MCF 10A (cell line): ENCODE results near the gene QKI. TPM values are rescaled to one million over a fixed set of nuclear protein-coding genes. Genes with fewer than 3 reads are reported as not detected.

Experiments
- BruUV-seq: library from RNA; stranded (reverse); fragments of 400-500 nt; replicated peaks from 2 replicates; lab custom pipeline; 2021; lab: Mats Ljungman, UMichigan
- CTCF ChIA-PET: fragments of 300-600 bp; sonication (Branson Sonifier 250); formaldehyde crosslinking; extraction: SDS; loops from one replicate; lab custom pipeline; 2021; ENCODE audit warnings: antibody characterized with exemption, inconsistent platforms; lab: Yijun Ruan, JAX
- POLR2A ChIA-PET: fragments of 300-600, 350-650 bp; sonication (Branson Sonifier 250); formaldehyde crosslinking; extraction: SDS; loops from one replicate; lab custom pipeline; 2020; ENCODE audit warnings: antibody characterized with exemption, inconsistent platforms; lab: Yijun Ruan, JAX
- DNase-seq: peaks from one replicate; pipeline ENCODE4 v3.0.0-alpha.2; 2018; ENCODE audit not compliant: unreplicated experiment
- H3K27ac Mint-ChIP-seq: one replicate; pipeline ENCODE4 v1.8.0; 2022; ENCODE audit warnings: mild to moderate bottlenecking, low read depth, mixed read lengths; ENCODE audit not compliant: unreplicated experiment
- H3K27me3 Mint-ChIP-seq: one replicate; pipeline ENCODE4 v1.8.0; 2022; ENCODE audit warnings: mixed read lengths; ENCODE audit not compliant: insufficient read depth, unreplicated experiment
- H3K36me3 Mint-ChIP-seq: one replicate; pipeline ENCODE4 v1.8.0; 2022; ENCODE audit warnings: mild to moderate bottlenecking, moderate library complexity, mixed read lengths; ENCODE audit not compliant: insufficient read depth, unreplicated experiment
- H3K4me1 Mint-ChIP-seq: one replicate; pipeline ENCODE4 v1.8.0; 2022; ENCODE audit warnings: mixed read lengths; ENCODE audit not compliant: insufficient read depth, unreplicated experiment
- H3K4me3 Mint-ChIP-seq: one replicate; pipeline ENCODE4 v1.8.0; 2022; ENCODE audit warnings: mild to moderate bottlenecking, moderate library complexity, mixed read lengths; ENCODE audit not compliant: unreplicated experiment
- H3K9me3 Mint-ChIP-seq: one replicate; pipeline ENCODE4 v1.8.0; 2022; ENCODE audit warnings: mixed read lengths; ENCODE audit not compliant: unreplicated experiment
- intact Hi-C: fragments of 100-400 bp; cut with micrococcal nuclease; formaldehyde crosslinking; loops from 2 replicates; pipeline ENCODE4 v1.14.1; 2022
- total RNA-seq: library from RNA; stranded (reverse); gene quantifications from 2 replicates; pipeline ENCODE4 v1.2.3, GENCODE V29; 2022
- TF ChIP-seq, protein P1 (sequence below): fragments of 200-600 bp; IDR thresholded peaks from one replicate; pipeline ENCODE4 v1.8.0; 2022; ENCODE audit warnings: antibody characterized with exemption, mild to moderate bottlenecking; ENCODE audit not compliant: unreplicated experiment

QKI gene
- total RNA-seq, 1 experiment from 2014 or later, result 272 TPM

DNA sequence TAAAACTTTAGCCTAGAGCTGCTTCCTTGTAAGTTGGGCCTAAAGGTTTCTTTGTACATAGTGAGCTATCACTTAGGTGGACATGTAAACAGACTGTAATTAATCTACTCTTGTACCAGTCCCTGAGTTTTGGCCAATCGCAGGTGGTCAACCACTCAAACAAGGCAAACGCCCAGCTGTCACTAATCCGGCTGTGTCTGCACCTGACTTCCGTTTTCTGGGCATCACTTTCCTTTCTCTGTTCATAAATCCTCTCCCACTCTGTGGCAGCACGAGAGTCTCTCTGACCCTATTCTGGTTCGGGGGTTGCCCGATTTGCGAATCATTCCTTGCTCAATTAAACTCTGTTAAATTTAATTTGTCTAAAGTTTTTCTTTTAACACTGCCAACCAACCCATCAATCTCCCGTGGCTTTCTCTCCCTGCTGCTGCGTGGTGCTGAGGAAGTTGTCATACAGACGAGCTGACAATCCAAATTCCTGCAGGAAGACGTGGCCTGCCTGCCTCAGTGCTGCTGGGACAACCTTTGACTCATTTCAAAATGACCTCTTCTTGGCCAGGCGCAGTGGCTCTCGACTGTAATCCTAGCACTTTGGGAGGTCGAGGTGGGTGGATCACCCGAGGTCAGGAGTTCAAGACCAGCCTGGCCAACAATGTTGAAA lies 206.3 kb downstream of the QKI start:
- no peak overlapping the region for H3K27ac Mint-ChIP-seq
- no peaks in the 10 kb centered on the region for H3K36me3 Mint-ChIP-seq
- peaks cover 14% of the 10 kb centered on the region for H3K9me3 Mint-ChIP-seq
- H3K27me3 Mint-ChIP-seq, result no peaks in the 10 kb centered on the region
- TF ChIP-seq, protein P1, sequence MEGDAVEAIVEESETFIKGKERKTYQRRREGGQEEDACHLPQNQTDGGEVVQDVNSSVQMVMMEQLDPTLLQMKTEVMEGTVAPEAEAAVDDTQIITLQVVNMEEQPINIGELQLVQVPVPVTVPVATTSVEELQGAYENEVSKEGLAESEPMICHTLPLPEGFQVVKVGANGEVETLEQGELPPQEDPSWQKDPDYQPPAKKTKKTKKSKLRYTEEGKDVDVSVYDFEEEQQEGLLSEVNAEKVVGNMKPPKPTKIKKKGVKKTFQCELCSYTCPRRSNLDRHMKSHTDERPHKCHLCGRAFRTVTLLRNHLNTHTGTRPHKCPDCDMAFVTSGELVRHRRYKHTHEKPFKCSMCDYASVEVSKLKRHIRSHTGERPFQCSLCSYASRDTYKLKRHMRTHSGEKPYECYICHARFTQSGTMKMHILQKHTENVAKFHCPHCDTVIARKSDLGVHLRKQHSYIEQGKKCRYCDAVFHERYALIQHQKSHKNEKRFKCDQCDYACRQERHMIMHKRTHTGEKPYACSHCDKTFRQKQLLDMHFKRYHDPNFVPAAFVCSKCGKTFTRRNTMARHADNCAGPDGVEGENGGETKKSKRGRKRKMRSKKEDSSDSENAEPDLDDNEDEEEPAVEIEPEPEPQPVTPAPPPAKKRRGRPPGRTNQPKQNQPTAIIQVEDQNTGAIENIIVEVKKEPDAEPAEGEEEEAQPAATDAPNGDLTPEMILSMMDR, result no peak
- ChIA-PET CTCF (no interaction called here), POLR2A (no interaction called here)
- no peak for DNase-seq
- no peaks in the 10 kb centered on the region for H3K4me1 Mint-ChIP-seq
- no TSS peak for BruUV-seq
- H3K4me3 Mint-ChIP-seq, result no peak overlapping the region
- intact Hi-C loops, result no loop called here

DNA sequence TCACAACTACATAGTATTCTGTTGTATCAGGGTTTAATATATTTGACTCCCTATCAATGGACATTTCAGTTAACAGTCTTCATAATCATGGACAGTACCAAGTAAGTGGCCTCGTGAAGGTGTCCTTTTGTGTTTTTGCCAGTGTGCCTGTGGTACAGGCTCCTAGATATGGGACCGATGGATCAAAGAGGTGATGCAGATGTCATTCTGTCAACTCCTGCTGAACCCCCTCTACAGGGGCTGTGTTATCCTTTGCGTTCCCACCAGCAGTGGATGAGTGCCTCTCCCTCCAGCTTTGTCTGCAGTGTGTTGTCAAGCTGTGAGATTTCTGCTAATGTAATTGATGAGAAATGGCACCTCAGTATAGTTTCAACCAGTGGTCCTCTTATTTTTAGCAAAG lies 210.7 kb downstream of the QKI start:
- CTCF ChIA-PET, result interaction anchor here (0.5 to 0.6 kb wide), 2 partner anchors 110 to 769 kb away, joined by 3 read pairs; no protein-coding TSS in a partner anchor
- Mint-ChIP-seq H3K9me3 (peaks cover 7% of the 10 kb centered on the region), H3K27me3 (no peaks in the 10 kb centered on the region), H3K36me3 (no peaks in the 10 kb centered on the region), H3K27ac (no peak overlapping the region), H3K4me1 (no peaks in the 10 kb centered on the region), H3K4me3 (no peak overlapping the region)
- POLR2A ChIA-PET, result no interaction called here
- intact Hi-C loops, result no loop called here
- DNase-seq, result no peak
- TF ChIP-seq, protein P1, result no peak
- no TSS peak for BruUV-seq

DNA sequence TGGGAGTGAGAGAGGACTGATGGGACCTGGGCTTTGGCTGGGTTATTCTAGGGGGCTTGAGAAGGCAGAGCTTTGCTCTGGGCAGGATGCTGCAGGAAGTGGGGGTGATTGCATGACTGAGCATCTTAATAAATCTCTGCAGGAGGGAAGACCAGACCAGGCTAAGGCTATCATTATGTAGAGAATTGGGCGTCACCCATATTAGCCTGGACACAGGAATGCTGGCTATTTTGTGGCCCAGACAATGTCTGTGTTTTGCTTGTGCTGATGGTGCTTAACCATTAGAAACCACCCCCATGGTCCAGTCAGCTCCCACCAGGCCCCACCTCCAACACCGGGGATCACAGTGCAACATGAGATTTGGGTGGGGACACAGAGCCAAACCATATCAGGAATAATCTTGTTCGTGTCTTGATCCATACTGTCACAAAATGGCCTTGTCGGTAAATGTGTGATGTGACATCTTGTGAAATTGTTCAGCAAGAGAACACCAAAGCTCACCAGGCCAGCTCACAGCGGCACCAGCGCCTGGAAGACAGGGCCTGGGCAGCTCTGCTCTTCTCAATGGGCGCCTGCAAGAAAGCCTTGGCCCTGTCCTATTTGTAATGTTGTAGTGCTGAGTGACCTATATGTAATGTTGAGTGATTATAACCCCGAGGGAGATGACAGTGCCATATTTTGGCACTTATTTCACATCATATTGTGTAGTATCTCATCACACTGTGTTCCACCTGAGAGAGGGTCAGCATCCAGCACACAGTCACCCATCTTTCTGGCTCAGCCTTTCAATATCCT lies 211.8 kb downstream of the QKI start:
- TF ChIP-seq, protein P1, result no peak
- Mint-ChIP-seq H3K4me3 (no peak overlapping the region), H3K36me3 (no peaks in the 10 kb centered on the region), H3K27me3 (no peaks in the 10 kb centered on the region), H3K9me3 (peaks cover 7% of the 10 kb centered on the region), H3K4me1 (no peaks in the 10 kb centered on the region), H3K27ac (no peak overlapping the region)
- DNase-seq, result no peak
- POLR2A ChIA-PET, result no interaction called here
- BruUV-seq, result no TSS peak
- intact Hi-C loops, result no loop called here
- CTCF ChIA-PET, result interaction anchor here (0.6 kb wide), 1 partner anchor 10 kb away, joined by 3 read pairs; no protein-coding TSS in a partner anchor

DNA sequence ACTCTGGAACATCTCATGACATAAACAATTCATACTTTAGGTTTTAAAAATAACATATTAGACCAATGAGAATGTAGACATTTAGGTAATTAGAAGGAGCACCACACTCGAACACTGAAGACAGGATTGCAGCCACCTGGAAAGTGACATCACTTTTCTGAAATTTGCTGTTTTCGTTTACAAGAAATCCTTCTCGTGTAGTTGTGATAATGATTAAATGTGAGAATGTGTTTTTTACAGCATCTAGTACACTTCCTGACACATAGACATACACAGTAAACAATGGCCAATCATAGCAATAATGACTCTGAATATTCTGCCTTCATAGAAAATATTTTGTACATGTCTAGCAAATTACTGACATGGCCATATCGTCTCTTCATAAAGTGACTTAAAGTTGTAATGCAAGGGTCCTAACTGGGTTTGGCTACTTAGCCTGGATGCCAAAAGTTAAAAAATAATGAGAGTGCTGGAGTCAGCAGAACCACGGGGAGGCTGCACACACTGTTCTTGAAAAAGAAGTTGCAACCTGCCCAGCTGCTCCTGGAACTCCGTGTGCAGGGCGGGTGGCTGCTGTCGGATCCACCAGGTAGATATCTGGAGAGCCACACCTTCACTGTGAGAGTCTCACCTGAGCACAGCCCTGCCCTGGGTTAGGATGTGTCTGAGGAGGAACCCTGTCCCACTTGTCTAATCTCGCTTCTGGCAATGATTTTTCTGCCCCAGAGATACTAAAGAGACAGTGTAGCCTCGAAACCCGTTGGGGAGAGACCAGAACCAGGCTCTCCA lies 212.9 kb downstream of the QKI start:
- no TSS peak for BruUV-seq
- TF ChIP-seq, protein P1, result no peak
- no peak overlapping the region for H3K27ac Mint-ChIP-seq
- ChIA-PET POLR2A (no interaction called here), CTCF (no interaction called here)
- peaks cover 5% of the 10 kb centered on the region for H3K9me3 Mint-ChIP-seq
- no peaks in the 10 kb centered on the region for H3K27me3 Mint-ChIP-seq
- H3K4me1 Mint-ChIP-seq, result no peaks in the 10 kb centered on the region
- H3K4me3 Mint-ChIP-seq, result no peak overlapping the region
- no peaks in the 10 kb centered on the region for H3K36me3 Mint-ChIP-seq
- DNase-seq, result no peak
- intact Hi-C loops, result no loop called here
